ENCODE measurements around the gene ATP8A2.

Gene ATP8A2

GRCh38 chr13:25384758-25385410 is 13.1 kb downstream of the ATP8A2 start:
- DNase-seq = no peak

- no peak for DNase-seq
Measured at GRCh38 chr13:25391932-25392331, 20.2 kb downstream of the ATP8A2 start.

DNA sequence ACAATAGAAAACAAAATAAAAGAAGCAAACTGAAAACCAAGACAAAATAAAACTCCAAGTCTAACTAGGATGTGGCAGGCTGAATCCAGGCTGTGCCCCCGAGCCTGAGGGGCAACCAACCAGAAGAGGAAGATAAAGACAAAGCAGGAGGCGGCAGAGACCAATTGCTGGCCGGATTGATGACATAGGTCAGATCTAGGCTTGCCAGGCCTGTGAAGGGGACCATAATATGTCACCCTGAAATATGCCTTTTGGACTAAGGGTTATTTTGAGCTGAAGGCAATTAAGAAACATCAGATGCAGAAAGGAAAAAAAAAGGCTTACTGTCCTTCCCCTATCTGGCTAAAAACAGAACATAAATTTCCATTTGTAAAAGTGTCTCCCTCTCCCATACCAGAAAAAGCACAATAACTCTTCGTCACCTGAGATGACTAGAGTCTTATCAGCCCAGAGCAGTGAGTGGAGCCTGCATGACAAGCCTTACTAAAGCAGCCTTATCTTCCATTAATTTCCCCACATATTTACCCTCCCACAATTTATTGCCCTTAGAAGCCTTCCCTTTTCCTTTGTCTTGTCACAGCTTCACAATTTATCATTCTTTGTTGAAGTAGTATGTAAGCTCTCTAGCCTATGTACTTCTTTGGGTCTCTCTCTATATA is 22.8 kb downstream of the ATP8A2 start:
- DNase-seq = no peak

DNA sequence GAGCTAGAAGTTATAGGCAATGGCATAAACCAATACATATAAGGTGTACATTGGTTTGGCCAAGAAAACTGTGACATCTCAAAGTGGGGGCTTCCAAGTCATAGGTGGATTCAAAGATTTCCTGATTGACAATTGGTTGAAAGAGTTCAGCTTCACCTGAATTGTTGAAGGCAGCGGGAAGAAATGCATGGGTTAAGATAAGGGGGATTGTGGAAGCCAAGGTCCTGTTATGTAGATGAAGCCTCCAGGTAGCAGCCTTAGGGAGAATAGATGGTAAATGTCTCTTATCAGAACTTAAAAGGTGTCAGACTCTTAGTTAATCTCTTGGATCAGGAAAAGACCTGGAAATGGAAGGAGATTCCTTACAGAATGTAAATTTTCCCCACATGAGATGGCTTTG is 26.0 kb downstream of the ATP8A2 start:
- DNase-seq = no peak

- no peak for DNase-seq
Measured at GRCh38 chr13:25400925-25401324, 29.2 kb downstream of the ATP8A2 start.

- DNase-seq = no peak
Measured at GRCh38 chr13:25401958-25402357, 30.2 kb downstream of the ATP8A2 start.

GRCh38 chr13:25406377-25406776 is 34.6 kb downstream of the ATP8A2 start:
- DNase-seq = no peak

DNA sequence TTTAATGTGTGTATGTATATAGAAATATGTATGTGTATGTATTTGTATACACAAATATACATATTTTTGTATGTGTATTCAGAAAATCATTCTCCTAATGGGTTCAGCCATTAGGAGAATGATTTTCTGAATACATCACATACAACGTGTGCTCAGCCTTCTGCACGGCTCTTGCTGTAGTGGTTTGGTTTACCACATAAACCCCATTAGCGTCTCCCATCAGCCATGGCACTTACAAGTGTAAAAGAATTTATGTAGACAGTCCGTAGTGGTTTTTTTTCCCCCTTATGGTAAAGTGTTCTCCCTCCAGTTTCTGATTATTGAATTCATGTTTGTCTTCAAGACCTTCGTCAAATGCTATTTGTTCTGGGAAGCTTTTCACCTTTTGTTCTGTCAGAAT is 38.2 kb downstream of the ATP8A2 start:
- DNase-seq = no peak

DNA sequence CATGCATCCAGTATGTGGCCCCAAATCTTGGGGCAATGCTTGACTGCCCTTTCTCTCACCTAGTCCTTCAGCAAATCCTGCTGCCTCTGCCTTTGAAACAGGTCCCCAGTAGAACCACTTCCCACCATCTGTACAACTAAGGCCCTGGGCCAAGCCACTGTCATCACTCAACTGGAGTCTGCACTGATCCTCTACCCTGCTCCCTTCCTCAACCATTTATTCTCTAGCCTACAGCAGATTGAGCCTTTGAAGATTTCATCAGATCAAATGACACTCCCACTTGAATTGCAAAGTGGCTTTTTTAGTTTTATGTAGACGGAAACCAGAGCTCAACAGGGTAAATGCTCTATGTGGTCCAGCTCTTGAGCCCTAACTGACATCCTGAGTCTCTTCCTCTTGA is 43.5 kb downstream of the ATP8A2 start:
- peak; percentile 88 for DNase-seq

DNA sequence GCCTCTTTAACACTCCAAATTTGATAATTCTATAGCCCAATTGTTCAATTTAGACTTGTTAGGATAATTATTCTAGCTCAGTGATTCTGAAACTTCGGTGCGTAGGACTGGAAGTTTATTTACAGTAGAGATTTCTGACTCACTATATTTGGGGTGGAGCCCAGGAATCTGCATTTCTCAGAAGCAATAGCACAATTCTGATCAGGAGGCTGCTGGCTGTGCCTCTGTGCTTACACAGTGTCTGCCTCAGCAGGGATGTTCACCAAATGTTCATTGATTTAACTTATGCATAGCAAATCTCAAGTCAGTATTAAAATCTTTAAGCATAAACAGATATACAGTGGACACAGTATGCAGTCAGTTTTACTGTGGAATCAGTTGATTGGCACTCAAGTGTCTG is 45.8 kb downstream of the ATP8A2 start:
- DNase-seq = no peak

- DNase-seq = no peak
Measured at GRCh38 chr13:25420161-25420560, 48.4 kb downstream of the ATP8A2 start.

DNA sequence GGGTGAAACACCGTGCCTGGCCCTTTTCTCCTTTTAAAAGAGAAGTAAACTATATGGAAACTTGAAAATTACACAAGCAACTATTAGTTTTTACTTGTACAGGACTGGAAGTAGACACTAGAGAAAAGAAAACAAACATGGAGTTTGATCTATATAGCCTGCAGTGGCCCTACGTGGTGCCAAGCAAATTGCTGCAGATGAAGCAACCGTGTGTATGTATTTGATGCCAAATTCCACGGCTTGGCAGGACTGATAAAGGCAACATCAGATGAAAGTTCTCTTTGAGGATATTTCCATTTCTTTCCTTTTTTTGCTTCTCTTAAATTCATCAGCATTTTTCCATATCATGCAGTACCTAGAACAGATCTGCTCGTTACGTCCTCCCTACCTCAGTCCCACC is 49.8 kb downstream of the ATP8A2 start:
- DNase-seq = no peak

- DNase-seq = no peak
Measured at GRCh38 chr13:25422153-25422552, 50.4 kb downstream of the ATP8A2 start.

- no peak for DNase-seq
Measured at GRCh38 chr13:25423831-25424230, 52.1 kb downstream of the ATP8A2 start.

DNA sequence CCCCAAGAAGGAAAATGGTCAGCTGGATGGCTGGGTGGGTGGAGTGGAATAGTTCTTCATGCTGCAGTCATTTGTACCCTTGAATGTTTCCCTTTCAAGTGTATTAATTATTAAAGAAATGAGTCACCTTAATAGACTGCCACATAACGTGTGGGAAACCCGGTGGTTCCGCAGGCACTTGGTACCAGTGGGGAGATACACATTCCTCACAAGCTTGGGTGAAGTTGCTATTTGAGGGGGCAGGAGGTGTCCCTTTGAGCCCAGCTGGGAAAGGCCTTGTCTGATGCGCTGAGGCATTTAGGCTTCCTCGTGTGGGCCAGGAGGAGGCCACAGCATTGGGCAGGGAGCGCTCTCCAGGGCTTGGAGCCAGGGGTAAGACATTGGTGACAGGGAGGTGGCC is 57.7 kb downstream of the ATP8A2 start:
- no peak for DNase-seq

DNA sequence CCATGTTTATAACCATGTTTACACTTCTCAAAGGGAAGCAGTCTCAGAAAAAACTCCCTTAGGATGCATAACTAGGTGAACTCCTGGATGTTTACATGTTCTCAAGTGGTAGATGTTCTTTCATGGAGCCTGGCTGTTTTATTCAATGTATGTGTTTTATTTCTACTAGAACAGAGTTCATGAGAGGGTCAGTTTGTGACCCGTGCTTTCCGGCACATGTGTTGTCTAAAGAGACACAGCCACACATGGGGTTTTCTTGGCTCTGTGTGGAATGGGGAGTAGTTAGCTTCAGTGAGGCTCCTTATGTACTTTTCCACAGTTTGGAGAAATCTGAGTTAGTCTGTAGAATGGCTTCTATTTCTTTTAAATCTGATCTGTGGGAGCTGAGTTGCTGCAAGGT is 60.9 kb downstream of the ATP8A2 start:
- DNase-seq = no peak

GRCh38 chr13:25440061-25440460 is 68.3 kb downstream of the ATP8A2 start:
- no peak for DNase-seq

- no peak for DNase-seq
Measured at GRCh38 chr13:25446261-25446660, 74.5 kb downstream of the ATP8A2 start.

GRCh38 chr13:25447396-25447795 is 75.6 kb downstream of the ATP8A2 start:
- no peak for DNase-seq

GRCh38 chr13:25453850-25454365 is 82.1 kb downstream of the ATP8A2 start:
- no peak for DNase-seq

GRCh38 chr13:25455146-25455545 is 83.4 kb downstream of the ATP8A2 start:
- peak; percentile 33 for DNase-seq

GRCh38 chr13:25457566-25457965 is 85.8 kb downstream of the ATP8A2 start:
- DNase-seq = no peak

DNA sequence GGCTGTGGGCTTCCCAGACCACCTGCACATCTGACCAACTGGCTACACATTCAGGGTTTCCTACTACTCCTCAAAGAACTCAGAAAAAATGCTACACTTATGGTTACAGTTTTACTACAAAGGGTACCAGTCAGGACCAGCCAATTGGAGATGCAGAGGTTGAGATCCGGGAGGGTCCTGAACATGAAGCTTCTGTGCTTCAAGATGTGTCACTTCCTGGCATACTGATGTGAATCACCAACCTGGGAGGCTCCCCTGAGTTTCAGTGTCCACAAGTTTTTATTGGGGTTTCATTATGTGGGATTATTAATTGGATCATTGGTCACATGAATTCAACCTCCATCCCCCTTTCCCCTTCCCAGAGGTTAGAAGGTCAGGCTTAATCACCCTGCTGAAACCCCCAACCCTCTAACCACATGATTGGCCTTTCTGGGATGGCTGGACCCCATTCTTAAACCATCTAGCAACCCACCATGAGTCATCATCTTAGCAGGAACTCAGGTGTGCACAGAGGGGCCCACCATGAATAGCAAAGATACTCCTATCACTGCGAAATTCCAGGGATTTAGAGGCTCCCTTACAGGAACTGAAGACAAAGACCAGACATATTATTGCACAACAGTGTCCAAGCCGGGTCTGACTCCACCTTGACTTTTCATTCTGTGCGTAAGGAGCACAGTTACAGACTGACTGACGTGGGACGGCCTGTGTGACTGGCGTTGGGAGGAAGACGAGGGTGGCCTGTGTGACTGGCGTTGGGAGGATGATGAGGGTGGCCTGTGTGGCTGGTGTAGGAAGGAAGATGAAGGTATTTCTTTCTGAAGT is 90.7 kb downstream of the ATP8A2 start:
- DNase-seq = no peak

- DNase-seq = no peak
Measured at GRCh38 chr13:25463496-25463895, 91.7 kb downstream of the ATP8A2 start.

All from NCI-H187 treated with DMSO at 0.1 percent for 48 hours (cell line).